Right ventricle myocardium superior (tissue), 1 donor: ENCODE data around the gene SPOPL. TPM values are rescaled to one million over a fixed set of nuclear protein-coding genes. Genes with fewer than 3 reads are reported as not detected.

Experiments used
- ATAC-seq: fragments of 200-7000 bp; cut with Tn5 transposase; one replicate; pipeline ENCODE4 v1.9.1; 2020; ENCODE audit warnings: mild to moderate bottlenecking; ENCODE audit not compliant: poor library complexity
- DNase-seq: peaks from one replicate; pipeline ENCODE4 v3.0.0-alpha.2; 2020
- intact Hi-C: fragments of 100-400 bp; cut with DNase I; formaldehyde crosslinking; loops from one replicate; pipeline ENCODE4 v1.11.2; 2022
- total RNA-seq: library from RNA; stranded (reverse); fragmentation: NEBNext Ultra II Directional; extraction: Animal tissue kit (Norgen Biotek cat#: 25700); gene quantifications from one replicate; pipeline ENCODE4 v1.2.1, GENCODE V29; 2021
- donor health status: DM: no; HTN: yes; CAD: no; lungs with severe emphysema.

The SPOPL gene
- total RNA-seq, 1 donor from 2014 or later, result 12.9 TPM

DNA sequence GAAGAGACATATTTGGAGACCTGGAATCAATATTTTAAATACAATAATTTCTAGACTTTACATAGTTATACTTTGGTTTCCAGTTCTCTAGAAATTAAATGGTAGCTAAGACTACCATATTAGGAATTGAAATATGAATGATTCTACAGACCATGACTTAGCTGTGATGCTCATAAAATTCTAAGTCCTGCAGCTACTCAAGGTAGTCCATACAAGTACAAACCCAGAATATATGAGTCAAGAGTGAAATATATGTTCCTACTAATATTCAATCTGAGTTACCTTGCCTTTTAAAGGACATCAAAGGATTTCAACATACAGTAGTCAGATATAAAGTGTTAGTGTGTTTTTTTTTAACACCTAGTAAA is 10.1 kb upstream of the SPOPL start:
- DNase-seq (no peak), ATAC-seq (no peak)
- intact Hi-C loops, result no loop called here

DNA sequence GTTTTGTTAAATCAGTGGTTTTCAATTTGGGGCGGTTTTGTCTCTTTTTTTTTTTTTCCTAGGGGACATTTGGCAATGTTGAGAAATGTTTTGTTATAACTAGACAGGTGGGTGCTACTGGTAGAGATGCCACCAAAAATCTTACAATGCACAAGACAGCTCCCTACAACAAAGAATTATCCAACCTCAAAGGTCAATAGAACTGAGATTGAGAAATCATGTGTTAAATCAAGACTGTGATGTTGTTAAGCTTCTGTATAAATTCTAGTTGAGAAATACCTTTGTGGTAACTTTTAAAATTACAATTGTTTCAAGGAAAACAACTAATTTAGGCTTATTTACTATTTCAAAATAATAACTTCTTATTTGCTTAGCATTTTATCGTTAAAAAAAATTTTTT is 9.4 kb upstream of the SPOPL start:
- intact Hi-C loops, result no loop called here
- no peak for DNase-seq
- no peak for ATAC-seq

DNA sequence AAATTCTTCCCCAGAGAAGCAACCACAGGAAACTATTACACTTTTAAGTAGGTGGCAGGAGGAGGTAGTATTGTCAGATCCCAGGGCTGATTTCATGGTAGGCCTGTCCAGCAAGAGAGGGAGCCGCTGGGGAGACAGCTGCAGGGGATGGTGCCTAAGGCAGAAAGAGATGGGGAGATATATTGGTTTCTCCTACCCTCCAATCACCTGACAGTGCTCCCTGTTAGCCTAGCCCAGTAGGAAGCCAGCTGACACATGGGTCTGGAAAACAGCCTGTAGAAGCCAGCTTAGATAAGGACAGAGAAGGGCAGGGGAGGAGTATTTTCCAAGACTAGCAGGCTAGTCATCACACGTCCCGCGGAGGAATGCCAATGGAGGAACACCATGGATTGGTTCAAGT is 8.2 kb upstream of the SPOPL start:
- ATAC-seq, result no peak

GRCh38 chr2:138494265-138494966 is 7.2 kb upstream of the SPOPL start:
- no peak for ATAC-seq
- intact Hi-C loops, result no loop called here
- no peak for DNase-seq

More for the DNA sequence above, 8.2 kb upstream of the SPOPL start:
- DNase-seq, result no peak
- intact Hi-C loops, result no loop called here

- no peak for DNase-seq
- ATAC-seq, result peak; percentile 89
- intact Hi-C loops, result no loop called here
Measured at GRCh38 chr2:138495384-138495783, 6.2 kb upstream of the SPOPL start.

GRCh38 chr2:138496096-138496651 is 5.4 kb upstream of the SPOPL start:
- no peak for ATAC-seq
- no peak for DNase-seq
- intact Hi-C loops, result no loop called here

DNA sequence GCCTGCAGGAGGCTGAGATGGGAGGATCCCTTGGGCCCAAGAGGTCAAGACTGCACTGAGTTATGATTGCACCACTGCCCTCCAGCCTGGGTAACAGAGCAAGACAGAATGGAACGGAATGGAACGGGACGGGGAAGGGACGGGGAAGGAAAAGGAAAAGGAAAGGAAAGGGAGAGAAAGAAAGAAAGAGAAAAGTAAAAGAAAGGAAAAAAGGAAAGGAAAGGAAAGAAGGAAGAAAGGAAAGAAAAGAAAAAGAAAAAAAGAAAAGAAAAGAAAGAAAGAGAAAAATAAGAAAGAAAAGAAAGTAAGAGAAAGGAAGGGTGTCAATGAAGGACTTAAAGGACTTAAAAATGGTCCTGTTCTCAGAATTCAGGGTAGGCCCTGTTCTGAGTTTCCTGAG is 4.3 kb upstream of the SPOPL start:
- no peak for DNase-seq
- intact Hi-C loops, result no loop called here
- no peak for ATAC-seq

GRCh38 chr2:138499684-138500083 is 1.9 kb upstream of the SPOPL start:
- intact Hi-C loops, result loop anchor here (10.0 kb wide), 1 partner anchor 65 kb away; no protein-coding TSS in a partner anchor
- DNase-seq (no peak), ATAC-seq (no peak)

- peak; percentile 45 for DNase-seq
- ATAC-seq, result peak; percentile 6
- intact Hi-C loops, result loop anchor here (10.0 kb wide), 1 partner anchor 64 kb away; no protein-coding TSS in a partner anchor
Measured at GRCh38 chr2:138500592-138501424, 762 bp upstream of the SPOPL start.

GRCh38 chr2:138502255-138503086 is 901 bp downstream of the SPOPL start:
- DNase-seq (no peak), ATAC-seq (peak; percentile 28)
- intact Hi-C loops, result loop anchor here (10.0 kb wide), 1 partner anchor 62 kb away; no protein-coding TSS in a partner anchor

GRCh38 chr2:138503087-138503442 is 1.5 kb downstream of the SPOPL start:
- no peak for DNase-seq
- no peak for ATAC-seq
- intact Hi-C loops, result loop anchor here (10.0 kb wide), 1 partner anchor 62 kb away; no protein-coding TSS in a partner anchor

DNA sequence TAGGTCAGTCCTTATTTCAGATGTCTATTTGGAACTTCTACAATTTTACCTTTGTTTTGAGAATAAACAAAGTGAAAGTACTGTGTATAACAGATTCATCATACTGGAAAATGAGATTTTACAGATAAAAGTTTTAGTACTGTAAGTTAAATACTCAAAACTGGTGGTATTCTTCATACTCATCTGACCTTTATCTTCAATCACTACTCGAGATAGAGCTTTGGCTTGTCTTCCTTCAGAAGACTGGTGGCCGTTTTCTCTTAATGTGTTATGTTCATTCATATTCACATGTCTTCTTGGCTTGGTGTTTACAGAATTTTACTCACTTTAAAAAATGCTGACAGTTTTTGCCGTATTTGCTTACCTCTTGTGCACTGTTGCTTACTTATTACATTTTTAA is 2.1 kb downstream of the SPOPL start:
- no peak for DNase-seq
- intact Hi-C loops, result loop anchor here (10.0 kb wide), 1 partner anchor 61 kb away; no protein-coding TSS in a partner anchor
- no peak for ATAC-seq

DNA sequence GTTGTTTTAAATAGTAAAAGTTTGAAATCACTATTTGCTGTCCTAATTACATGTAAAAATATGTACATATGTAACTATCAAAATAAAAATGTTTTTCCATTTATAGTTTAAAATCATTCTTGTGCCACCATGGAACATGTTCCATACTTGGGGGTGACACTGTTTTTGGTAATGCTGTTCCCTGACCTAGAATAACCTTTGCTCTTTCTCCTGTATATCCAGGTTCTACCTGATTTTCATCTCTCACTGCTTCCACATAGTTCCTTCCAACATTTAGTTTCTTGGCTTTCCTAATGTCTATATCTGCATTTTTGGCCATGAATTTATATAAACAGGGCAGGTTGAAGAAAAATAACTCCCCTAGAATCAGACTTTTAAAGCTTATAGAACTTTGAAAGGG is 2.5 kb downstream of the SPOPL start:
- ATAC-seq, result no peak
- intact Hi-C loops, result loop anchor here (10.0 kb wide), 1 partner anchor 61 kb away; no protein-coding TSS in a partner anchor
- no peak for DNase-seq

- intact Hi-C loops, result loop anchor here (10.0 kb wide), 1 partner anchor 60 kb away; no protein-coding TSS in a partner anchor
- DNase-seq, result no peak
- ATAC-seq, result no peak
Measured at GRCh38 chr2:138504546-138505235, 3.1 kb downstream of the SPOPL start.

- ATAC-seq, result no peak
- intact Hi-C loops, result loop anchor here (10.0 kb wide), 1 partner anchor 58 kb away; no protein-coding TSS in a partner anchor
- no peak for DNase-seq
Measured at GRCh38 chr2:138507267-138507666, 5.7 kb downstream of the SPOPL start.

- no peak for ATAC-seq
- DNase-seq, result no peak
- intact Hi-C loops, result no loop called here
Measured at GRCh38 chr2:138510319-138510718, 8.7 kb downstream of the SPOPL start.

DNA sequence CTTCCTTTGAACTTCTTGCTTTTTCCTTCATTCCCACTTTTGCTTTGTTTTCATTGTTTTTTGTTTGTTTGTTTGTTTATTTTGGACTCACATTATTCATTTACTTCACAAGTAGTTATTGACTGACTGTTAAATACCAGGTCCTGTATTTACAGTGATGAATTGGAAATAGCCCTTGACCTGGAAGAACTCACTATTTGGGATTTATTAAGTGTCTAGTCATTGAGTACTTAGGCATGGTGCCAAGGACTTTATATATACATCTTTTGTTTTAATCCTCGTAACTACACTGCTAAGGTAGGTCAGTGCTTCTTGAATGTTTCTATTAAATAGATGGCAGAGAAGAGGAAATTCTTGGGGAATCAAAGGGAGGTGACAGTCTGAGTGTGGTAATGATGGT is 11.1 kb downstream of the SPOPL start:
- intact Hi-C loops, result no loop called here
- ATAC-seq (no peak), DNase-seq (no peak)

GRCh38 chr2:138514173-138514572 is 12.6 kb downstream of the SPOPL start:
- intact Hi-C loops, result no loop called here
- DNase-seq (no peak), ATAC-seq (no peak)
